GM21737 (cell line): ENCODE measurements around the gene REEP5.
A peak's percentile ranks its signal among the peaks of the same experiment; 100 is the strongest.
"Not testable (repeated sequence)": the region's sequence is repeated elsewhere in the genome, so short reads cannot be mapped to it uniquely, and the experiment has no call there.

Source experiments
- ATAC-seq: cut with Tn5 transposase; IDR thresholded peaks from one replicate; pipeline ENCODE4 v1.9.1; 2021; ENCODE audit warnings: mild to moderate bottlenecking, moderate library complexity; ENCODE audit not compliant: unreplicated experiment

REEP5 gene

GRCh38 chr5:112892776-112893175 is 29.3 kb downstream of the REEP5 start:
- no peak for ATAC-seq

DNA sequence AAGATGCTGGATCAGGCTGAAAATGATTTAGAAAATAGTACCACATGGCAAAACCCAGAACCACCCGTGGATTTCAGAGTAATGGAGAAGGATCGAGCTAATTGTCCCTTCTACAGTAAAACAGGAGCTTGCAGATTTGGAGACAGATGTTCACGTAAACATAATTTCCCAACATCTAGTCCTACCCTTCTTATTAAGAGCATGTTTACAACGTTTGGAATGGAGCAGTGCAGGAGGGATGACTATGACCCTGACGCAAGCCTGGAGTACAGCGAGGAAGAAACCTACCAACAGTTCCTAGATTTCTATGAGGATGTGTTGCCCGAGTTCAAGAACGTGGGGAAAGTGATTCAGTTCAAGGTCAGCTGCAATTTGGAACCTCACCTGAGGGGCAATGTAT is 30.0 kb downstream of the REEP5 start:
- ATAC-seq, result not testable (repeated sequence)

- ATAC-seq, result no peak
Measured at GRCh38 chr5:112886975-112887374, 35.1 kb downstream of the REEP5 start.

DNA sequence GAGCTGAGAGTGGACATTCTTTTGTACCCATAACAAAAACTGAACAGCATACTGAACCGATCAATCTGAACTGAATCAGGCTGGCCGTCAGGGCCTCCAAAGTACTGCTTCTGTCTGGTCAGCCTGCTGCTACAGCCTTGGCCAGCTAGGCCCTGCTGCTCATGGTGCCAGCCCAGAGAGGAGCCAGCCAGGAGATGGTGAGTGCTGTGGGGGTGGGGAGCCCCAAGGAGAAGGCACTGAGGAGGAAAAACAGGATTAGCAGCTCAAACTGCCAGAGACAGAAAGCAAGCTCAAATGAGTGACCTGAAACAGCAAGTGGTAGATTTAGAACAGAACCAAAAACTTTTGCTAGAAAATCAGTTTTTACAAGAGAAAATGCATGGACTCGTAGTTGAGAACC is 37.0 kb downstream of the REEP5 start:
- ATAC-seq, result no peak

DNA sequence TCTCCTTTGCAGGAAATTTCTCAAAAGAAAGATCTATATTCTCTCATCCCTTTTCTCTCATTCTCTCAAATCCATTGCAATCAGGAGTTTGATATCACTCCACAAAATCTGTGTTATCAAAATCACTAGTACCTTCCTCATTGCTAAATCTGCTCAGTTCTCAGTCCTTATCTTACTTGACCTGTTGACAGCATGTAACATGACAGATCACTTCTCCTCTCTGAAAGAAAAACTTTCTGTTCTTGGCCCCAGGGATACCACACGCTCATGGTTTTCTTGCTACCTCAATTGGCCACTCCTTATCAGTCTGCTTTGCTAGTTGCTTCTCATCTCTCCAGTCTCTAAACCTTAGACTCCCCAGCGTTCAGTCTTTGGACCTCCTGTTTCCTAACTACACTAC is 38.8 kb downstream of the REEP5 start:
- no peak for ATAC-seq

DNA sequence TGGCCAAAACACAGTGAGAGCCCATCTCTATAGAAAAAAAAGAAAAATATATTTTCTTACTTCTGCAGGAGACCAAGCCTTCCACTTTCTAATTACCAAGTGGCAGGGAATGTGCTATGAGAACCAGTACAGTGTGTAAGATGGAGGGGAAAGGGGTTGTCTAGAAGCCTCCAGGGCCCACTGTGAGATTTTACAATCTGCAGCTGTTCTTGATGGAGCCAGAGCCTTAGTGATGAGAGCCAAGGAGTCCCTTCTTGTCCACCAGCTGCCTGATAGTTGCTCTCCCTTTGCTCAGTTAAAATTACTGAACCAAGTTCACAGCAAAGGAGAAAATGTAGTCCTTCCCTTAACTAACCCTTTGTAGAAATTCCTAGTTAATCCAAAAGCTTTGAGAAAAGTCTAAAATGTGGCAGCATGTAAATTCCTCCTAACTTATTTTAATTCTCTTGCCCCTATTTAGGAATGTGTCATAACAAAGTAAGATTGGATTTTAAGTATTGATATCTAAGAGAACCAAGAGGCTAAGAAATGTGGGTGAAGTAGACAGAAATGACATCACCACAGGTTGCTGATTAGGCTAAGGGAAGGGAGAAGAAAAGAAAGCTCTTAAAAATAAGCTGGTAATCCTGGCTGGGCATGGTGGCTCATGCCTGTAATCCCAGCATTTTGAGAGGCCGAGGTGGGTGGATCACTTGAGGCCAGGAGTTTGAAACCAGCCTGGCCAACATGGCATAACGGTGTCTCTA is 41.6 kb downstream of the REEP5 start:
- ATAC-seq, result no peak

GRCh38 chr5:112878760-112879159 is 43.3 kb downstream of the REEP5 start:
- ATAC-seq, result no peak

DNA sequence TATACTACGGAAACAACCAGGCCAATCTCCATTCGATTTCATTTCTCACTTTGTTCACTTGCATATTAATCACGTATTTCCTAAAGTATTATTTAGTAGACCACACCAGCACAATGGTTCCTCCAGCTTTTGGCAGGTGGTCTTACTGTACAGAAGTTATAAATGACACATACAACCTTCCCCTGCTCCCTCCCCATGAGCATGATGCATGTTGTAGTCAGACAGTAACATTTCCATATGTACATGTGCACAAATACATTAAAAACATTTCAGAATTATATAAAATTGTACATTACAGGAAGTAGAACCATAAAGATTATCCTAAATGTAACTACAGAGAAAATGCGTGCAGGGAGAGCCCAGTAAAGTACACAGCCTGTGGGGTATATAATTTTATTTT is 43.9 kb downstream of the REEP5 start:
- no peak for ATAC-seq

DNA sequence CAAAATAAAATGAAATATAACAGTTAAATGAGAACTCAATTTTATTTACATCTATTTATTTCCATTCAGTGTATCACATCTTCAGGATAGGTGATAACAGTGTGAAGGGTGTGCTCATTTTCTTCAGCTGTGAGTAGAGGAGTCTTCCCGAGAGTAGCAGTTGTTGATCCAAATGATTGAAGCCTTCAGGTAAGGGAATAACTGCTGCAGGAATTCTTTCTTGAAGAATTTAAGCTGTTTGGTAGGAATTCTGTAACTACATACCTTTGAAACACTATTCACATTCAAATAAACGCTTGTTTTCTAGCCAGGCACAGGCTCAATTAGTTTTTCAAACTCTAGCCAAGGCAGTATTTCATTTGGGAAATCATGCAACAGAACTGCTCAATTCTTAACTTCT is 45.7 kb downstream of the REEP5 start:
- no peak for ATAC-seq

- no peak for ATAC-seq
Measured at GRCh38 chr5:112870966-112871365, 51.1 kb downstream of the REEP5 start.

- peak; percentile 76 for ATAC-seq
Measured at GRCh38 chr5:112869948-112870347, 52.1 kb downstream of the REEP5 start.

DNA sequence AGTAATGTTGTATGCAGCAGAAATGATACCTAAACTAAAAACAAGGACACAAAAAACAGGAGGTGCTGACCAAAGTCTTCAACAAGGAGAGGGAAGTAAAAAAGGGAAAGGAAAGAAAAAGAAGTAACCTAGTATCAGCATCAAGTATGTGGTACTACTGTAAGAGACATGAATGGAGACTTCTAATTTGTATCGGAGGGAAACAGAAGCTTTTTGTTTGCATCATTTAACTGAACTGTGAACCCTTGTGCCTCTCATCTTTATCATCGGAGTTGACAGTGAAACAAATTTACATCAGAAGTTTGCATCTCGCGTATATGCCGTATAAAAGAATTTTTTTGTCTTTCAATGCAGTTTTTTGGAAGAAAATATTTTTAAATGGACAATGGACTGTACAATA is 54.6 kb downstream of the REEP5 start:
- ATAC-seq, result no peak

GRCh38 chr5:112866739-112867138 is 55.3 kb downstream of the REEP5 start:
- ATAC-seq, result no peak

DNA sequence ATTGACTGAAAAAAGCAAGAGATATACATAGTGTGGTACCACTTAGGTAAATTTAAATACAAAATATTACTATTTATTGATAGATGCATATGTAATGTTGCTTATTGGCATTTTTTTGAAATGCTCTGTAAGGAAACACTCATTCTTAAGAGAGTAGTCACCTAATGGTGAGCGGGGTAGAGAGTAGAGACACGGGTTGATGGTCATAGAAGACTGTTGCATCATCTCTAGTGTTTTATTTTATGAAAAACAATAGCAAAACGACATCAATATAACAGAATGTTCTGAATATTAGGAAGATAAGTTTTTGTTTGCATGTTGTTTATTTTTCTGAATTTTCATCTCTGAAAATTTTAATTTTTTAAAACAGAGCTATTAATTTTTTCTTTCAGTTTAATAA is 56.9 kb downstream of the REEP5 start:
- ATAC-seq, result no peak

DNA sequence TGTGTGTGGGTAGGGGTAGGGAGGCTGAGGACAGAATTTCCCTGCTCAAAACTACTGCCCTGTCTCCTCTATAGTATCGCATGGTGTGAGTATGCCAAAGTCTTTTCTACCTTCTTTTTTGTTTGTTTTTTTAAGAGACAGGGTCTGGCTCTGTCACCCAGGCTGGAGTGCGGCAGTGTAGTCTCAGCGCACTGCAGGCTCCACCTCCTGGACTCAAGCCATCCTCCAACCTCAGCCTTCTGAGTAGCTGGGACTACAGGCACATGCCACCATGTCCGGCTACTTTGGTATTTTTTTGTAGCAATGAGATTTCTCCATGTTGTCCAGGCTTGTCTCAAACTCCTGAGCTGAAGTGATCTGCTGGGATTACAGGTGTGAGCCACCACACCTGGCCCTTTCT is 58.5 kb downstream of the REEP5 start:
- ATAC-seq, result no peak

GRCh38 chr5:112862085-112862484 is 59.9 kb downstream of the REEP5 start:
- ATAC-seq, result no peak

DNA sequence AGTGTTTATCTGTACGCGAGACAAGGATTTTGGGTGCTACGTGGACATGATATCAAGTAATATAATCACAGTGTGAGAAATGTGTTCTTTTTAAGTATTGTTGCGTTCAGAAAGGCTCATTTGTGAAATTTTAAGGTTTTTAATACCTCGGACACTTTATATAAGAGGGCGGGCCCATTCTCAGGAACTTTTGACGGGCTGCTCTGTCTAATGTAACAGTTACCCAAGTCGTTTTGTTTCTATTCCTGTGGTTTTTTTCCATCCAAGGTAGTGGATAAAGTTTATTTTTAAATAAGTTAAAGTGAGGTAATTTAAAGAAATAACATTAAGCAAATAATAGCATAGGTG is 60.4 kb downstream of the REEP5 start:
- no peak for ATAC-seq

DNA sequence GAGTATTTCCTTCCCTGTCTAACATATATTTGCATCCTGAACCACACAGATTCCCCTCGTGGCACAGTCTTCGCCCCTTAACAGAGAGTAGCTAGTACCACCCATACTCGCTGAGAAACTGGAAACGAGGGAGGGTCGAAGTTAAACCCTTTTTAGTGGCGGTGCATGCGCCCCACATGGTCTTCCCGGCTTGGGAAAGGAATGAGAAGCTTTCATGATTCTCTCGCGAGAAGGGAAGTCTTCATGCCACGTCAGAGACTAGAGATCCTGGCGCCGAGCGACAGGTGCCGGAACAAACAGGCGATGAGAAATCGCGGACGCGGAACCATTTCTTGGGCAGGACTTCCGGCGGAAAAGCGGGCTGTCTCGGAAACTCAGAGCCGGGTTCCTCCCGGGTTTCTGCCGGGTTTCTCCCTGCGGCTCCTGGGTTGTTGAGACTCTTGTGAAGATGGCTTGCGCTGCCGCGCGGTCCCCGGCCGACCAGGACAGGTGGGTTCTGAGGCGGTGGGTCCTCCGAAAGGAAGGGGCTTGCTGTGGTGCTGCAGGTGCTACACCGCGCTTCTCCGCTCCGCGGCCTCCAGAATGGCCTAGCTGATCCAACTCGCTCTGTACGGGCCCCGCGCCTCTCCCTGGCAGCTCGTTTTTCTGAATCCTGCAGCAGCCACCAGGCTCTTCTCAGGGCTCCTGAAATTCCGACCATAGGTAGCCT is 60.9 kb downstream of the REEP5 start, which contains the start of gene SRP19:
Gene SRP19 (plus strand): TSS at position 359 of the 709 bp plus-strand sequence. CDS start 90 bp downstream, at position 449.
- peak; percentile 98 for ATAC-seq

DNA sequence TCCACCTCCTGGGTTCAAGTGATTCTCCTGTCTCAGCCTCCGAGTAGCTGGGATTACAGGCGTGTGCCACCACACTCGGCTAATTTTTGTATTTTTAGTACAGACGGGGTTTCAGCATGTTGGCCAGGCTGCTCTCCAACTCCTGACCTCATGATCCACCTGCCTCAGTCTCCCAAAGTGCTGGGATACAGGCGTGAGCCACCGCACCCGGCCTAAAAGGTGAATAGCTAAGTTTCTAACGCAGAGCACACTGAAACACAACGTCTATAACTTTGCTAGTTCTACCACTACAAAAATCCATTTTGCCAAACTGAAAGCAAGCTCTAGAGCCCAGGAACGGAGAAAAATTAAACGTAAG is 61.5 kb downstream of the REEP5 start:
- ATAC-seq, result not testable (repeated sequence)

DNA sequence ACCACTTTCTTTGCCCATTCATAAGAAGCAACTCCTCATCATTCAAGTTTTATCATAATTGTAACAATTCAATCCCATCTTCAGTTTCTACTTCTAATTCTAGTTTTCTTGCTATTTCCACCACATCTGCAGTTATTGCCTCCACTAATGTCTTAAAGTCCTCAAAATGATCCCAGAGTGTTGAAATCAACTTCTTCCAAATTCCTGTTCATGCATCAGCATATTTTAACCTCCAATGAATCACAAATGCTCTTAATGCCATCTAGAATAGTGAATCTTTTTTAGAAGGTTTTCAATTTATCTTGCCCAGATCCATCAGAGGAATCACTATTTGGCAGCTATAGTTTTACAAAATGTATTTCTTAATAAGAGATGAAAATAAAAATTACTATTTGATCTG is 64.2 kb downstream of the REEP5 start:
- ATAC-seq, result no peak

DNA sequence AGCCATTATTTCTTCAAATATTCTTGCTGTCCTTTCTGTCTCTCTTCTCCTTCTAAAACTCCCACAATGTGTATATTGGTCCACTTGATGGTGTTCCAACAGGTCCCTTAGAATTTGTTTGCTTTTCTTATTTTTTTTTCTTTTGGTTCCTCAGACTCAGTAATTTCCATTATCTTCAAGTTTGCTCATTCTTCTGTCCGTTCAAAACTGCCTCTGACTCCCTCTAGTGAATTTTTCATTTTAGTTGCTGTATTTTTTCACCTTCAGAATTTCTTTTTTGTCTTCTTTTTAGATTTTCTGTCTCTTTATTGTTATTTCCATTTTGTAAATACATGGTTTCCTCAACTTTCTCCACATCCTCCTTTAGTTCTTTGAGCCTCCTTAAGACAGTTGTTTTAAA is 67.4 kb downstream of the REEP5 start:
- no peak for ATAC-seq

GRCh38 chr5:112849912-112850311 is 72.1 kb downstream of the REEP5 start:
- no peak for ATAC-seq
